Naive thymus-derived CD4-positive, alpha-beta T cell (primary cell): ENCODE measurements around the gene LIPJ. TPM values are rescaled to one million over a fixed set of nuclear protein-coding genes. Genes with fewer than 3 reads are reported as not detected.

Source experiments
- ATAC-seq: fragments of 150-1000 bp; cut with Tn5 transposase; 2 replicates; pipeline ENCODE4 v1.10.0; 2021; ENCODE audit warnings: mild to moderate bottlenecking, moderate library complexity
- CTCF ChIA-PET: fragments of 350-600 bp; sonication (Branson Sonifier 250); formaldehyde crosslinking; loops from one replicate; lab custom pipeline; 2021; ENCODE audit warnings: antibody characterized with exemption; lab: Charles Lee
- POLR2A ChIA-PET: fragments of 350-600 bp; sonication (Branson Sonifier 250); formaldehyde crosslinking; loops from one replicate; lab custom pipeline; 2021; ENCODE audit warnings: antibody characterized with exemption, inconsistent platforms; lab: Charles Lee
- DNase-seq, 9 donors: peaks; one replicate each; pipeline versions ENCODE4 v3.0.0 to v3.0.0-alpha.2; 2020 to 2022; ENCODE audit warnings: mixed read lengths in 1 of 9
- H3K27ac ChIP-seq: one replicate; pipeline ENCODE4 v1.7.0; 2013; ENCODE audit warnings: mild to moderate bottlenecking, low read depth, low read length, moderate library complexity
- H3K27me3 ChIP-seq, 2 donors: one replicate each; pipeline ENCODE4 v1.7.0; 2013; ENCODE audit warnings: low read length in 2 of 2, mild to moderate bottlenecking in 2 of 2, moderate library complexity in 2 of 2; ENCODE audit not compliant: control insufficient read depth in 2 of 2, insufficient read depth in 2 of 2
- H3K36me3 ChIP-seq, 3 experiments: 1 replicate in 2 of 3; 2 replicates in 1 of 3; pipeline ENCODE4 v1.7.0; 2013; ENCODE audit warnings: low read length in 3 of 3, mild to moderate bottlenecking in 3 of 3, moderate library complexity in 1 of 3; ENCODE audit not compliant: insufficient read depth in 3 of 3, control insufficient read depth in 2 of 3
- H3K4me1 ChIP-seq, 2 donors: one replicate each; pipeline ENCODE4 v1.7.0; 2013; ENCODE audit warnings: low read length in 2 of 2, mild to moderate bottlenecking in 2 of 2, moderate library complexity in 1 of 2; ENCODE audit not compliant: control insufficient read depth in 2 of 2, insufficient read depth in 2 of 2
- H3K4me3 ChIP-seq: 2 replicates; pipeline ENCODE4 v1.7.0; 2013; ENCODE audit warnings: mild to moderate bottlenecking, low read length
- H3K9me3 ChIP-seq, 3 experiments: 1 replicate in 2 of 3; 2 replicates in 1 of 3; pipeline ENCODE4 v1.7.0; 2013; ENCODE audit warnings: low read length in 3 of 3; ENCODE audit not compliant: control insufficient read depth in 2 of 3
- H3K27ac Mint-ChIP-seq, 9 donors: one replicate each; pipeline ENCODE4 v1.8.0; 2020 to 2022; ENCODE audit warnings: mixed read lengths in 9 of 9, mild to moderate bottlenecking in 8 of 9, moderate library complexity in 5 of 9, inconsistent platforms in 2 of 9
- H3K27me3 Mint-ChIP-seq, 5 donors: one replicate each; pipeline ENCODE4 v1.8.0; 2021 to 2022; ENCODE audit warnings: mixed read lengths in 5 of 5, mild to moderate bottlenecking in 1 of 5
- H3K36me3 Mint-ChIP-seq, 5 donors: one replicate each; pipeline ENCODE4 v1.8.0; 2020 to 2022; ENCODE audit warnings: mixed read lengths in 5 of 5, mild to moderate bottlenecking in 3 of 5, inconsistent platforms in 1 of 5
- H3K4me1 Mint-ChIP-seq, 7 donors: one replicate each; pipeline ENCODE4 v1.8.0; 2020 to 2022; ENCODE audit warnings: mixed read lengths in 7 of 7, mild to moderate bottlenecking in 3 of 7, inconsistent platforms in 1 of 7
- H3K4me3 Mint-ChIP-seq, 10 donors: one replicate each; pipeline ENCODE4 v1.8.0; 2020 to 2022; ENCODE audit warnings: mild to moderate bottlenecking in 10 of 10, mixed read lengths in 10 of 10, moderate library complexity in 6 of 10, inconsistent platforms in 2 of 10
- H3K9me3 Mint-ChIP-seq, 11 donors: one replicate each; pipeline ENCODE4 v1.8.0; 2020 to 2022; ENCODE audit warnings: mixed read lengths in 11 of 11, mild to moderate bottlenecking in 4 of 11, inconsistent platforms in 1 of 11, moderate library complexity in 1 of 11
- intact Hi-C, 2 donors: fragments of 100-400 bp; cut with micrococcal nuclease; formaldehyde crosslinking; loops; one replicate each; pipeline ENCODE4 v1.15.1; 2023
- polyA plus RNA-seq, 2 donors: library from polyadenylated mRNA; unstranded; fragments of 300-500 nt; fragmentation: Illumina TruSeq; gene quantifications; one replicate each; pipeline ENCODE4 v1.2.3, GENCODE V29; 2021
- total RNA-seq, 6 experiments: library from RNA in 5 of 6; stranded (reverse) in 5 of 6; gene quantifications; 1 replicate in 5 of 6; 2 replicates in 1 of 6; pipeline ENCODE4 v1.2.3 and lab custom pipeline; 2021 to 2026

Gene LIPJ
- total and polyA plus RNA-seq, 7 experiments from 2014 or later, result 0.19 to 0.43 (median 0.32) TPM; not detected in 4

GRCh38 chr10:88640186-88640585, 53.6 kb downstream of the LIPJ start:
- ATAC-seq, result no peak
- H3K27ac ChIP-seq, result no peak overlapping the region
- no peaks in the 10 kb centered on the region for H3K9me3 ChIP-seq
- no peaks in the 10 kb centered on the region for H3K4me1 Mint-ChIP-seq
- no peak for DNase-seq
- ChIA-PET POLR2A (no interaction called here), CTCF (no interaction called here)
- no peak overlapping the region for H3K4me3 ChIP-seq
- intact Hi-C loops, result no loop called here
- no peak overlapping the region for H3K4me3 Mint-ChIP-seq
- no peaks in the 10 kb centered on the region for H3K36me3 ChIP-seq
- no peak overlapping the region for H3K27ac Mint-ChIP-seq
- no peaks in the 10 kb centered on the region for H3K27me3 ChIP-seq
- peaks cover 10 to 32% (median 29%) of the 10 kb centered on the region in 5 donors for H3K27me3 Mint-ChIP-seq
- H3K9me3 Mint-ChIP-seq, result peaks cover 0 to 25% (median 2%) of the 10 kb centered on the region in 11 donors
- H3K36me3 Mint-ChIP-seq, result peaks cover 0 to 6% (median 0%) of the 10 kb centered on the region in 5 donors
- no peaks in the 10 kb centered on the region for H3K4me1 ChIP-seq

- H3K4me3 Mint-ChIP-seq, result no peak overlapping the region
- CTCF ChIA-PET, result no interaction called here
Observed at GRCh38 chr10:88642209-88642608, 55.6 kb downstream of the LIPJ start.

GRCh38 chr10:88642963-88643362, 56.4 kb downstream of the LIPJ start:
- H3K9me3 Mint-ChIP-seq, result peaks cover 0 to 13% (median 2%) of the 10 kb centered on the region in 11 donors

More at GRCh38 chr10:88642209-88642608, 55.6 kb downstream of the LIPJ start:
- peaks cover 5 to 29% (median 9%) of the 10 kb centered on the region in 5 donors for H3K27me3 Mint-ChIP-seq
- H3K27me3 ChIP-seq, result no peaks in the 10 kb centered on the region
- peaks cover 0 to 6% (median 0%) of the 10 kb centered on the region in 5 donors for H3K36me3 Mint-ChIP-seq
- POLR2A ChIA-PET, result no interaction called here
- H3K27ac ChIP-seq, result no peak overlapping the region
- no peak overlapping the region for H3K4me3 ChIP-seq
- H3K9me3 Mint-ChIP-seq, result peaks cover 0 to 21% (median 2%) of the 10 kb centered on the region in 11 donors
- DNase-seq, result no peak
- H3K9me3 ChIP-seq, result no peaks in the 10 kb centered on the region
- H3K36me3 ChIP-seq, result no peaks in the 10 kb centered on the region
- ATAC-seq, result no peak
- H3K27ac Mint-ChIP-seq, result no peak overlapping the region
- peaks cover 0 to 2% (median 0%) of the 10 kb centered on the region in 7 donors for H3K4me1 Mint-ChIP-seq
- no peaks in the 10 kb centered on the region for H3K4me1 ChIP-seq
- intact Hi-C loops, result no loop called here

GRCh38 chr10:88647061-88647615, 60.6 kb downstream of the LIPJ start:
- H3K27ac ChIP-seq, result no peak overlapping the region
- peaks cover 6 to 28% (median 8%) of the 10 kb centered on the region in 5 donors for H3K27me3 Mint-ChIP-seq
- no peaks in the 10 kb centered on the region for H3K27me3 ChIP-seq
- no peak for ATAC-seq
- intact Hi-C loops, result no loop called here
- peaks cover 0 to 2% (median 0%) of the 10 kb centered on the region in 7 donors for H3K4me1 Mint-ChIP-seq
- CTCF ChIA-PET, result no interaction called here
- H3K36me3 ChIP-seq, result no peaks in the 10 kb centered on the region
- H3K4me3 ChIP-seq, result no peak overlapping the region
- no peak for DNase-seq
- no peak overlapping the region for H3K4me3 Mint-ChIP-seq
- no peaks in the 10 kb centered on the region for H3K4me1 ChIP-seq
- peaks cover 0 to 2% (median 0%) of the 10 kb centered on the region in 11 donors for H3K9me3 Mint-ChIP-seq
- no peak overlapping the region for H3K27ac Mint-ChIP-seq
- POLR2A ChIA-PET, result no interaction called here
- no peaks in the 10 kb centered on the region for H3K9me3 ChIP-seq
- H3K36me3 Mint-ChIP-seq, result no peaks in the 10 kb centered on the region

More at GRCh38 chr10:88642963-88643362, 56.4 kb downstream of the LIPJ start:
- H3K27me3 Mint-ChIP-seq, result peaks cover 5 to 28% (median 5%) of the 10 kb centered on the region in 5 donors
- no peak for DNase-seq
- H3K4me3 ChIP-seq, result no peak overlapping the region
- no peaks in the 10 kb centered on the region for H3K9me3 ChIP-seq
- H3K36me3 ChIP-seq, result no peaks in the 10 kb centered on the region
- H3K36me3 Mint-ChIP-seq, result peaks cover 0 to 3% (median 0%) of the 10 kb centered on the region in 5 donors
- peak; percentile 69 for ATAC-seq
- no peaks in the 10 kb centered on the region for H3K27me3 ChIP-seq
- H3K4me1 Mint-ChIP-seq, result peaks cover 0 to 2% (median 0%) of the 10 kb centered on the region in 7 donors
- no peaks in the 10 kb centered on the region for H3K4me1 ChIP-seq
- no peak overlapping the region for H3K27ac ChIP-seq
- H3K27ac Mint-ChIP-seq, result no peak overlapping the region
- intact Hi-C loops, result no loop called here
- ChIA-PET CTCF (no interaction called here), POLR2A (no interaction called here)
- no peak overlapping the region for H3K4me3 Mint-ChIP-seq

DNA sequence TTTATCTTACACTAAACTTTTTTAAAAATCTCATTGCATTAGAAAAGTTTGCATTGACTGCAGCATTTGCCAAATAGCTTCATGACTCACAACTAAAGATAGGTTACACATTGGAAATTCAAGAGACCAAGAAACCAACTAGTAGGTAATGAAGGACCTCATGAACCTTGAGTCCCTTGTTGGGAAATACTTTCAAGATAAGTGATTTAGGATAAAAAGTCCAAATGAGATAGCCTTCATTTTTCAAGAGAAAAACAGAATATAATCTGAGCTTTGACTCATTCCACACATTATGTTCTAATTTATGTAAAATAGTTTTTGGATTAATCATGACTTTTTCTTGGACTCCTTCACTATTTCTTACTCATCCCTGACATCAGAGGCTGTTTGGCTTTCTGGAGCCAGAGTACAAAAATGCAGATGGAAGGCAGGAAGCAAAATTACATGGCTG, 64.6 kb downstream of the LIPJ start:
- DNase-seq (no peak), ATAC-seq (no peak)
- no peaks in the 10 kb centered on the region for H3K9me3 ChIP-seq
- no peak overlapping the region for H3K4me3 Mint-ChIP-seq
- peaks cover 0 to 2% (median 0%) of the 10 kb centered on the region in 11 donors for H3K9me3 Mint-ChIP-seq
- CTCF ChIA-PET, result no interaction called here
- intact Hi-C loops, result no loop called here
- POLR2A ChIA-PET, result no interaction called here
- H3K4me1 ChIP-seq, result no peaks in the 10 kb centered on the region
- H3K4me3 ChIP-seq, result no peak overlapping the region
- no peaks in the 10 kb centered on the region for H3K36me3 ChIP-seq
- H3K27ac Mint-ChIP-seq, result no peak overlapping the region
- no peaks in the 10 kb centered on the region for H3K36me3 Mint-ChIP-seq
- no peak overlapping the region for H3K27ac ChIP-seq
- H3K27me3 Mint-ChIP-seq, result peaks cover 6 to 24% (median 13%) of the 10 kb centered on the region in 5 donors
- H3K27me3 ChIP-seq, result no peaks in the 10 kb centered on the region
- H3K4me1 Mint-ChIP-seq, result peaks cover 0 to 2% (median 0%) of the 10 kb centered on the region in 7 donors

GRCh38 chr10:88652616-88653015, 66.1 kb downstream of the LIPJ start:
- ChIA-PET CTCF (no interaction called here), POLR2A (no interaction called here)
- Mint-ChIP-seq H3K4me3 (no peak overlapping the region), H3K9me3 (peaks cover 0 to 2% (median 0%) of the 10 kb centered on the region in 11 donors), H3K27me3 (peaks cover 0 to 18% (median 16%) of the 10 kb centered on the region in 5 donors), H3K4me1 (no peaks in the 10 kb centered on the region), H3K36me3 (no peaks in the 10 kb centered on the region), H3K27ac (no peak overlapping the region)
- no peak for DNase-seq
- H3K9me3 ChIP-seq, result no peaks in the 10 kb centered on the region
- H3K4me1 ChIP-seq, result no peaks in the 10 kb centered on the region
- H3K36me3 ChIP-seq, result no peaks in the 10 kb centered on the region
- intact Hi-C loops, result no loop called here
- no peak overlapping the region for H3K4me3 ChIP-seq
- H3K27ac ChIP-seq, result no peak overlapping the region
- ATAC-seq, result no peak
- no peaks in the 10 kb centered on the region for H3K27me3 ChIP-seq
